Ascending aorta (tissue), 2 donors: Measurements from ENCODE around the gene GPR89B. TPM values are rescaled to one million over a fixed set of nuclear protein-coding genes. Genes with fewer than 3 reads are reported as not detected.

Experiments used
- DNase-seq, 2 donors: peaks; one replicate each; pipeline ENCODE4 v3.0.0-alpha.2; 2019; ENCODE audit warnings: low spot score in 2 of 2
- H3K27ac ChIP-seq, 2 donors: fragments of 200-600 bp; sonication (generic); one replicate each; pipeline ENCODE4 v1.5.1; 2016 to 2017; ENCODE audit warnings: mild to moderate bottlenecking in 1 of 2
- H3K27me3 ChIP-seq: fragments of 200-600 bp; sonication (generic); one replicate; pipeline ENCODE4 v1.5.1; 2017
- H3K36me3 ChIP-seq, 2 donors: fragments of 200-600 bp; sonication (generic); one replicate each; pipeline ENCODE4 v1.5.1; 2016
- H3K4me1 ChIP-seq, 2 donors: fragments of 200-600 bp; sonication (generic); one replicate each; pipeline ENCODE4 v1.5.1; 2016 to 2017; ENCODE audit warnings: mild to moderate bottlenecking in 1 of 2
- H3K4me3 ChIP-seq, 2 donors: fragments of 200-600 bp; sonication (generic); one replicate each; pipeline ENCODE4 v1.5.1; 2016 to 2017; ENCODE audit warnings: mild to moderate bottlenecking in 1 of 2
- H3K9me3 ChIP-seq, 2 donors: fragments of 200-600 bp; sonication (generic); one replicate each; pipeline ENCODE4 v1.5.1; 2016
- CTCF ChIP-seq, 3 experiments: fragments of 200-600 bp in 2 of 3; fragments of 450-650 bp in 1 of 3; sonication (generic) in 2 of 3; IDR thresholded peaks; one replicate each; pipeline ENCODE4 v1.5.1; 2016 to 2019; ENCODE audit warnings: antibody characterized with exemption in 3 of 3, mild to moderate bottlenecking in 1 of 3, moderate library complexity in 1 of 3
- intact Hi-C: fragments of 100-400 bp; cut with DNase I; formaldehyde crosslinking; loops from one replicate; pipeline ENCODE4 v1.15.1; 2023
- total RNA-seq: library from RNA; depleted of rRNA; stranded (reverse); fragments of >200 nt; gene quantifications from one replicate; pipeline ENCODE4 v1.1.0, GENCODE V29; 2016

Gene GPR89B
- total RNA-seq, 1 donor from 2014 or later = 2.9 TPM

GRCh38 chr1:147904726-147905125, 23.5 kb upstream of the GPR89B start:
- no peak for DNase-seq
- Histone ChIP-seq H3K27me3 (no peaks in the 10 kb centered on the region), H3K9me3 (no peaks in the 10 kb centered on the region), H3K36me3 (no peaks in the 10 kb centered on the region), H3K4me3 (no peak overlapping the region), H3K27ac (no peak overlapping the region), H3K4me1 (no peaks in the 10 kb centered on the region)
- TF ChIP-seq CTCF (IDR thresholded peaks at IDR 0.05) = no peak
- intact Hi-C loops = loop anchor here (5.0 kb wide), 1 partner anchor 417 kb away; no protein-coding TSS in a partner anchor

GRCh38 chr1:147907786-147908509, 20.3 kb upstream of the GPR89B start:
- Histone ChIP-seq H3K4me1 (no peaks in the 10 kb centered on the region), H3K36me3 (no peaks in the 10 kb centered on the region), H3K9me3 (no peaks in the 10 kb centered on the region), H3K4me3 (no peak overlapping the region), H3K27me3 (no peaks in the 10 kb centered on the region), H3K27ac (no peak overlapping the region)
- intact Hi-C loops = no loop called here
- DNase-seq = no peak
- no peak for TF ChIP-seq CTCF (IDR thresholded peaks at IDR 0.05)

- H3K27ac ChIP-seq = no peak overlapping the region
- DNase-seq = no peak
- no peaks in the 10 kb centered on the region for H3K9me3 ChIP-seq
- H3K4me1 ChIP-seq = no peaks in the 10 kb centered on the region
- intact Hi-C loops = no loop called here
- no peak overlapping the region for H3K4me3 ChIP-seq
- H3K27me3 ChIP-seq = no peaks in the 10 kb centered on the region
- TF ChIP-seq CTCF (IDR thresholded peaks at IDR 0.05) = no peak
- no peaks in the 10 kb centered on the region for H3K36me3 ChIP-seq
These were observed 15.7 kb upstream of the GPR89B start for GRCh38 chr1:147912553-147912952.

GRCh38 chr1:147913362-147913942, 14.8 kb upstream of the GPR89B start:
- TF ChIP-seq CTCF (IDR thresholded peaks at IDR 0.05) = no peak
- no peaks in the 10 kb centered on the region for H3K27me3 ChIP-seq
- no peak overlapping the region for H3K27ac ChIP-seq
- intact Hi-C loops = no loop called here
- DNase-seq = no peak
- no peaks in the 10 kb centered on the region for H3K36me3 ChIP-seq
- no peaks in the 10 kb centered on the region for H3K9me3 ChIP-seq
- no peaks in the 10 kb centered on the region for H3K4me1 ChIP-seq
- H3K4me3 ChIP-seq = no peak overlapping the region

GRCh38 chr1:147919896-147920295, 8.3 kb upstream of the GPR89B start:
- no peak for TF ChIP-seq CTCF (IDR thresholded peaks at IDR 0.05)
- intact Hi-C loops = no loop called here
- DNase-seq = no peak
- Histone ChIP-seq H3K9me3 (no peaks in the 10 kb centered on the region), H3K27me3 (no peaks in the 10 kb centered on the region), H3K4me3 (no peak overlapping the region), H3K4me1 (no peaks in the 10 kb centered on the region), H3K36me3 (no peaks in the 10 kb centered on the region), H3K27ac (no peak overlapping the region)
